ENCODE results near the gene CSNK1G3. TPM values are rescaled to one million over a fixed set of nuclear protein-coding genes. Genes with fewer than 3 reads are reported as not detected.
A peak's percentile ranks its signal among the peaks of the same experiment; 100 is the strongest.

CSNK1G3 gene
- total and polyA plus RNA-seq, 8 donors, result 36.1 to 54.3 (median 46.7) TPM

- no peak for ATAC-seq
Measured at GRCh38 chr5:123520677-123521247, 8.8 kb downstream of the CSNK1G3 start.

GRCh38 chr5:123524146-123524545 is 12.2 kb downstream of the CSNK1G3 start:
- ATAC-seq (peak; percentile 40), DNase-seq (no peak)
- no peak overlapping the region for H3K4me3 ChIP-seq
- intact Hi-C loops (cut with DNase I), result no loop called here
- H3K27me3 ChIP-seq, result no peaks in the 10 kb centered on the region
- no peak overlapping the region for H3K27ac ChIP-seq
- H3K4me1 ChIP-seq, result peaks cover 14 to 18% of the 10 kb centered on the region in 2 donors
- H3K36me3 ChIP-seq, result no peaks in the 10 kb centered on the region
- H3K9me3 ChIP-seq, result no peaks in the 10 kb centered on the region
- TF ChIP-seq CTCF (IDR thresholded peaks at IDR 0.05), result no peak

More at GRCh38 chr5:123520677-123521247, 8.8 kb downstream of the CSNK1G3 start:
- no peaks in the 10 kb centered on the region for H3K9me3 ChIP-seq
- TF ChIP-seq CTCF (IDR thresholded peaks at IDR 0.05), result no peak
- no peaks in the 10 kb centered on the region for H3K36me3 ChIP-seq
- no peaks in the 10 kb centered on the region for H3K27me3 ChIP-seq
- peaks cover 6 to 10% of the 10 kb centered on the region in 2 donors for H3K4me1 ChIP-seq
- DNase-seq, result no peak
- intact Hi-C loops (cut with DNase I), result no loop called here
- no peak overlapping the region for H3K27ac ChIP-seq
- H3K4me3 ChIP-seq, result no peak overlapping the region

- no peaks in the 10 kb centered on the region for H3K27me3 ChIP-seq
- H3K9me3 ChIP-seq, result no peaks in the 10 kb centered on the region
Measured at GRCh38 chr5:123527190-123527589, 15.2 kb downstream of the CSNK1G3 start.

GRCh38 chr5:123528065-123528464 is 16.1 kb downstream of the CSNK1G3 start:
- no peak for TF ChIP-seq CTCF (IDR thresholded peaks at IDR 0.05)
- intact Hi-C loops (cut with DNase I), result no loop called here
- no peaks in the 10 kb centered on the region for H3K9me3 ChIP-seq
- no peak overlapping the region for H3K27ac ChIP-seq
- H3K4me3 ChIP-seq, result no peak overlapping the region
- DNase-seq (no peak), ATAC-seq (no peak)
- H3K4me1 ChIP-seq, result peaks cover 14 to 18% of the 10 kb centered on the region in 2 donors
- H3K36me3 ChIP-seq, result no peaks in the 10 kb centered on the region
- H3K27me3 ChIP-seq, result no peaks in the 10 kb centered on the region

More at GRCh38 chr5:123527190-123527589, 15.2 kb downstream of the CSNK1G3 start:
- Histone ChIP-seq H3K4me3 (no peak overlapping the region), H3K36me3 (no peaks in the 10 kb centered on the region), H3K4me1 (peaks cover 14 to 18% of the 10 kb centered on the region in 2 donors), H3K27ac (no peak overlapping the region)
- ATAC-seq (no peak), DNase-seq (no peak)
- TF ChIP-seq CTCF (IDR thresholded peaks at IDR 0.05), result no peak
- intact Hi-C loops (cut with DNase I), result no loop called here

- no peaks in the 10 kb centered on the region for H3K9me3 ChIP-seq
- TF ChIP-seq CTCF (IDR thresholded peaks at IDR 0.05), result no peak
- peaks cover 13 to 17% of the 10 kb centered on the region in 2 donors for H3K4me1 ChIP-seq
- no peak overlapping the region for H3K27ac ChIP-seq
- intact Hi-C loops (cut with DNase I), result no loop called here
- ATAC-seq (no peak), DNase-seq (no peak)
- no peaks in the 10 kb centered on the region for H3K27me3 ChIP-seq
- H3K4me3 ChIP-seq, result no peak overlapping the region
- no peaks in the 10 kb centered on the region for H3K36me3 ChIP-seq
Measured at GRCh38 chr5:123528878-123529277, 16.9 kb downstream of the CSNK1G3 start.
